LoVo (cell line): ENCODE data around the gene POLR1E.

Experiments
- DNase-seq: peaks from one replicate; pipeline ENCODE4 v3.0.0-alpha.2; 2016; ENCODE audit warnings: low spot score

POLR1E gene

DNA sequence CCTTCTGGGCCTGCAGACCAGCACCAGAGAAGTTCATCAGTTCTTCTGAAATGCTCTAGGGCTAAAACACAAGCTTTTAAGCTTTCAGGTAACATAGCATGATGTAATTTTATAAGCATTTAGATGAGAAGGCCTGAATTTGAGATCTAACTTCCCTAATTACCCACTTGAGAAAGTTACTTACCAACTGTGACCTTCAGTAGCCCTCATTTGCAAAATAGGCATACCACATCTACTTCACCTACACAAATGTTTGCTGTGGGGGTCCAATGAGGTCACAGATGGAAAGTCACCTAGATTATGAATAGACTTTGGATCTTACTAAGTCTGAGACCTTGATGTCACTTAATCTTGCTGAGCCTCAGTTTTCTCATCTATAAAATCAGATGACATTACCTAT is 53.9 kb downstream of the POLR1E start:
- no peak for DNase-seq

GRCh38 chr9:37540634-37541033 is 54.9 kb downstream of the POLR1E start:
- DNase-seq: no peak

DNA sequence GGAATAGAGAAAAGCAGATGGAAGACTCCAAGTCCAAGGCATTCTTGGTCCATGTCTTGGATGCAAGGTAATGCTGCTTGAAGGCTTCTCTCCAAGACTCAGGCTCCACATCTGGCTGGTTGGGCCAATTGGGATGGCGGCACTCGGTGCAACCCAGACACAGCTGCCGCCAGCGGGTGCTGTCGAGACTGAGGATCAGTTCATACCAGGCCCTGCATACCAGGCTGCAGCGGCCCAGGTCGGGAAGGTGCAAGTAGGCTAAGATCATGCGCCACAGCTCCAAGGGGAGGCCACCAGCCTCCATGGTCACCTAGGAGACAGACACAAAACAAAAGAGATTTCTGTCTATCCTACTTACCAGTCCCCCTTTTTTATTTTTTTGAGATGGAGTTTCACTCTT is 55.7 kb downstream of the POLR1E start:
- DNase-seq: no peak

GRCh38 chr9:37542488-37542887 is 56.7 kb downstream of the POLR1E start:
- DNase-seq: no peak

- no peak for DNase-seq
Measured at GRCh38 chr9:37542895-37543294, 57.1 kb downstream of the POLR1E start.

DNA sequence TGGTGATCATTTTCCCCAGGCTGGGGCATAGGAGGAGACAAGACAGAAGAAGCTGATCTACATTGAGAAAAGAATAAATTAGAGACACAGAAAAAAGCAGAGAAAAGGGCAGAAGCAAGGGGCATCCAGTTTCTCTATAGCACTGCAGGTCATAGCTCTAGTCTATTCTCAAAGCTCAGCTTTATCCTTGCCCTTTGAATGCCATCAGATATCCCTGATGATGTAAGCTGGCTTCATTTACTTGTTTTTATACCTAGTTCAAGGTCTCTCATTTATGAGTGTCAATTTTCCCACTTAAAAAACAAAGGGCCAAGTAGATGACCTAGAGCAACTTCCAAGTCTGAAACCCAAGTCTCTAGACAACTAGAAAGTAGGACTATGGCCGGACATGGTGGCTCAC is 57.7 kb downstream of the POLR1E start:
- no peak for DNase-seq

DNA sequence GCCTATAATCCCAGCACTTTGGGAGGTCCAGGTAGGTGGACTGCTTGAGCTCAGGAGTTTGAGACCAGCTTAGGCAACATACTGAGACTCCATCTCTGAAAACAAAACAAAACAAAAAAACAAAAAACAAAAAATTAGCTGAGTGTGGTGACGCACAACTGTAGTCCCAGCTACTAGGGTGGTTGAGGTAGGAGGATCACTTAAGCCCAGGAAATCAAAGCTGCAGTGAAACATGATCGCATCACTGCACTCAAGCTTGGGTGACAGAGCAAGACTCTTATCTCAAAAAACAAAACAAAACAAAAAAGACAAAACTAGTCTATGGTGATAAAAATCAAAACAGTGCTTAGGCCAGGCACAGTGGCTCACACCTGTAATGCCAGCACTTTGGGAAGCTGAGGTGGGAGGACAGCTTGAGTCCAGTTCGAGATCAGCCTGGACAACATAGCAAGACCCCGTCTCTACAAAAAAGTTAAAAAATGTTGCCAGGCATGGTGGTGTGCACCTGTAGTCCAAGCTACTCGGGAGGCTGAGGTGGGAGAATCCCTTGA is 61.7 kb downstream of the POLR1E start:
- no peak for DNase-seq

GRCh38 chr9:37549527-37549926 is 63.8 kb downstream of the POLR1E start:
- no peak for DNase-seq

DNA sequence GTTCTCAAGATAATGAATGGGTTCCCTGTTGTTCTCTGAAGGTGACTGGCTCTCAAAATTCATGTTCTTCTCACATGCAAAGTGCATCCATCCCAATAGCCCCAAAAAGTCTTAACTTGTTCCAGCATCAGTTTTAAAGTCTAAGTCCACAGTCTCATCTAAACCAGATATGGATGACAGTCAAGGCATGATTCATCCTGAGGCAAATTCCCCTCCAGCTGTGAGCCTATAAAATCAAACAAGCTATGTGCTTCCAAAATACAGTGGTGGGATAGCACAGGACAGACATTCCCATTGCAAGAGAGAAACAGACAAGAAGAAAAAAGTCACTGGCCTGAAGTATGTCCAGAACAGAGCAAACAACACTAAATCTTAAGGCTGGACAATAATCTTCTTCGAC is 65.0 kb downstream of the POLR1E start:
- DNase-seq: no peak

DNA sequence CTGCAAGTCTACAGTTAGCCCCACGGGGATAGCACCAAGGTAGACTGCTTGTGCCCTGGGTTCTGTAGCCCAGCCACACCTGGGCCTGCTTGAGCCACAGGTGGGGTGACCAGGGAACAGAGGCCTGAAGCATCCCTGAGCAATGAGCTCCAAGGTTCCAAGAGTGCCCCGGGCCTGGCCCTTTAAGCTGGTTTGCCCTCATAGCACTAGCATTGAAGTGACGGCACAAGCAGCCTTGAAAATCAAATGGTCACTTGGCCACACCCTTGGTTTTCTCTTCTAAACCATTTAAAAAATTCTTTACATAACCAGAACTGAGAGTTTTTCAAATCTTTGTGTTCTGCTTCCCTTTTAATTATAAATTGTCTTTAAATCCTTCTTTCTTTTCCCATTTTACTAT is 65.7 kb downstream of the POLR1E start:
- no peak for DNase-seq

DNA sequence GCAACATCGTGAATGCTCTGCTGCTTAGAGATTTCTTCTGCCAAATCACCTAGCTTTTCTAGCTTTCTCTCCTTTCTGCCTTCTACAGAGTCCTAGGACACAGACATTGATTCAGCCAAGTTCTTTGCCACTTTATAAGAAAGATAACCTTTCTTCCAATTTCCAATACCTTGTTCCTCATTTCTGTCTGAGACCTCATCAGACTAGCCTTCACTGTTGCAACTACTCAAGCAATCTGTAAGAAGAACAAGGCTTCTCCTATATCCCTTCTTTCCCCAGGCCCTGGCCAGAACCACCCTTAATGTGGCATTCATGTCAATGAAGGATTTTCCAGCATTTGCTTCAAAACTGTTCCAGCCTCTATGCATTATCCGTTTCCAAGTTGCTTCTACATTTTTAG is 66.1 kb downstream of the POLR1E start:
- no peak for DNase-seq
